ENCODE results near the gene C4BPB.
A peak's percentile ranks its signal among the peaks of the same experiment; 100 is the strongest.

C4BPB gene

DNA sequence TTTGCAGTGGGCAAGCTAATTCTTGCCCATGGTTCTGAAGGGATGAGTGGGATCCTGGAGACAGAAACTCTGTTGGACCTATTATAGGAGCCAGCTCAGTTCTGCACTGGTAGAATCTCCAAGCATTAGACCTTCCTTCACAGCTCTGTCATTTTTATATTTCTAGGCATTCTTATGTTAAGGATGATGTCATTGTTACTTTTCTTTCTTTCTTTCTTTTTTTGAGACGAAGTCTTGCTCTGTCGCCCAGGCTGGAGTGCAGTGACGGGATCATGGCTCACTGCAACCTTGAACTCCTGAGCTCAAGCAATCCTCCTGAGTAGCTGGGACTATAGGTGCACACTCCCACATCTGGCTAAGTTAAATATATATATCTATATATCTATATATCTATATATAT lies 28.1 kb upstream of the C4BPB start:
- no peak for DNase-seq

DNA sequence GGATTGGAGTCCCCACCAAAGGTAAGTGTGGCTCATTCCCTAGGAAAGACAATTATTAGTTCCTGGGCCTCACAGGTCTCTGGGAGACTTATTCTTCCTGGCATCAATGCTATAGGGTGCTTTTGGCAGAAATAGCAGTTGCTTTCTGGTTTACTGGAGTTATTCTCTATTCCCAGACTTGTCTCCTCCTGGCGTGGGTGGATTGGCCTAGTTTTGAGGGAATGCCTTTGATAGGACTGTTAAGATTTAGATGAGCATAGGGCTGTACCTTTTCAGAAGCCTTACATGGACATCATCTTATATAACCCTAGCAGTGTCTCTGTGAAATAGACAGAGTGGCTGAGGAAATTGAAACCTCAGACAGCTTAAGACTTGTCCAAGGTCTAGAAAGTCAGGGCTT lies 26.6 kb upstream of the C4BPB start:
- DNase-seq: no peak

DNA sequence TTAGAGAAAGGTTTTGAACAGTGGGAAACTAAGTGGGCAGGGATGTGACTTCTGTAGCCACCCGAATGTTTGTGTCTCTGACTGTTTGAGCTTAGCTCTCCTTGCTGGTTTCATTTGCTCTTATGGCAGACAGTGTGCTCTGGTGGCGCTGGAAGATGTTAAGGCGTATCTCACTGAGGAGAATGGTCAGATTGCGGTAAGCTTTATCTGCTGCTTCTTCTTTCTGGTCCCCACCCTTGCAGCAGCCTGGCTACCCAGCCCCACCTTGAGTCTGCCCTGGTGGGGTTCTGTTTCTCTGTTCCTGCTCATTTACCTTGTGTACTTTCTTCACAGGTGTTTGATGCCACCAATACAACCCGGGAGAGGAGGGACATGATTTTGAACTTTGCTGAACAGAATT lies 25.6 kb upstream of the C4BPB start:
- DNase-seq: no peak

DNA sequence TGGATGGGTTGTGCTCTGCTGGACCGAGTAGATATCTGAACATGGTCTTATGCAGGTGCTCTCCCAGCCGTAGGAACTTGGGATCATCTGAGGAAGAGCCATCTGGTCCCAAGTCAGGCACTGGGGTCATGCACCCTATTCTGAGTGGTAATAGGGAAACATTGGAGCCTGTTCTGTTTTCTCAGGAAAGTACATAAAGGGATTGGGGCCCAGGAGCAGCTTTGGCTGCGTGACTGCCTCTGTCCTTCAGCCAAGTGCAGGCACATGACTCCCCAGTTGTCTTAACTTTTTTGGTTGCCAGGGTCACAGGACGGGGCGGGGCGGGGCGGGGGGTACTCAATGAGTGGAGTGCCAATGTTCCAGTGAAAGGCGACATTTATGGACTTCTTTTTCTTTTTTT lies 24.1 kb upstream of the C4BPB start:
- DNase-seq: no peak

DNA sequence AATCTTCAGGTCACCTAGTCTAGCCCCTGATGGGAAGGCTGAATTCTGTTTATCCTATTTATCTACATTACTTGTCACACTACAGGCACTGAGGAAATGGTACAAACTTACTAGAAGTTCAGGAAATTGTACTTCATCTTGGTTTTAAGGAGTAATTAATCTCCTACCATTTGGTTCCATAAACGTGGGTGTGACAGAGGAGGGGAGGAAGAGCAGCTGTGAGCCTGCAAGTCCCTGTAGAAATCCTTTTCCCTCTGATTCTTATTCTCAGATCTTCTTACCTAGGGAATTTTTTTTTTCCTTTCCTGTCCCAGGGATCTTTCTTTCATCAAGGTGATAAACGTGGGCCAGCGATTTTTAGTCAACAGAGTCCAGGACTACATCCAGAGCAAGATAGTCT lies 21.5 kb upstream of the C4BPB start:
- DNase-seq: no peak

DNA sequence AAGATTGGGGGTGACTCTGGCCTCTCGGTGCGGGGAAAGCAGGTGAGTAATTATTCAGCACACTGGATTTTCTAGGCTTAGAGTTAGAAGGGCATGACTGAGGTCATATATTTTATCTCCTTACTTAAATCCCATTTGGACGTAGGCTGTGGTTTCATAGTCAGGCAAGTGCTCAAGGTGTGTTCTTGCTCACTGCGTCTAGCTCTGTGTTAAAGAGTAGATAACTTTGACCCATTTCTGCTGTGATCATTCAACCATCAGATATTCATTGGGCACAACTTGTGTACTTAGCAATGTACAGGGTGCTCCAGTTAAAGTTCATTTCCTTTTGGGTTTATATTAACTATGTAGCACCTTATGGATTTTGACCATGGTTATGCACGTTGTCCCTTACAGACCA lies 21.0 kb upstream of the C4BPB start:
- DNase-seq: no peak

DNA sequence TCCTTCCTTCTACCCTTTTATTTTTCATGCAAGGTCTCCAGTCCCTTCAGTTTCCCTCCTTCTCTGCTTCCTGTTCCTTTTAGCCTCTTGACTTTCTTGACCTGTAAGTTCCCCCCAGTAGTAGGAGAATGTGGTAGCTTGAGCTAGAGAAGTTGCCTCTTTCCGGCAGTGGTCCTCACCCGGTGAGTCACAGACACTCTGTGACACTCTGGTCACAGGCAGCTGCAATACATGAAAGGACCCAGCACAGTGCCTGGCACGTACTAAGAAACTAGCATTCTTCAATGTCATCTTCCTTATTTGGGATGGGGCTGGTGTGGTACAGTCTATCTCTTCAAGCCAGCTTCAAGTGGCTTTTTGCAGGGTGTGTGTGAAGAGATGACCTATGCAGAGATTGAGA lies 19.6 kb upstream of the C4BPB start:
- no peak for DNase-seq

DNA sequence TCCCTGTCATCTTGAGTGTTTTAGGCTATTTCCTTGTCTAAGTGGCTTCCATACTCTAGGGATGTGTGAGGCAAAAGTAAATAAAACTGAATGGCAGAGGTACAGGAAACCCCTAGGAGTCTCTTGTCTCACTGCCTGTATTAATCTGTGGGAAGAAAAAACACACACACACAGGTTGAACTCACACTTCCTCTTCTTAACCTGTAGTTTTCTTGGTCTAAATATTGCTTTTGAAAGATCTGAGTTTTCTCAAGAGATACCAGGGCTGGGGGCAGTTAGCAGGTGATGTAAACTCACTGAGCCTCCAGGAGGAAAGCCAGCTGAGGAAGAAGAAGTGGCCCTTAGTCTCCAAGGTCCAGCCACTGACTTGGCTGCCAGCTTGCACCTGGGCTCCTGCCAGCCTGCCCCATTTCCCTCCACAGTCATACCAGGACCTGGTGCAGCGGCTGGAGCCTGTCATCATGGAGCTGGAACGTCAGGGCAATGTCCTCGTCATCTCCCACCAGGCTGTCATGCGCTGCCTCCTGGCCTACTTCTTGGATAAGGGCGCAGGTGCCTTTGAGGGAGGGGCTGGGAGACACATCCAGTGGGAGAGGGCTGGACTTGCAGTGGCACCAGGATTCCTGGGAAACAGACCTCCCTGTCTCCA lies 18.7 kb upstream of the C4BPB start:
- no peak for DNase-seq

DNA sequence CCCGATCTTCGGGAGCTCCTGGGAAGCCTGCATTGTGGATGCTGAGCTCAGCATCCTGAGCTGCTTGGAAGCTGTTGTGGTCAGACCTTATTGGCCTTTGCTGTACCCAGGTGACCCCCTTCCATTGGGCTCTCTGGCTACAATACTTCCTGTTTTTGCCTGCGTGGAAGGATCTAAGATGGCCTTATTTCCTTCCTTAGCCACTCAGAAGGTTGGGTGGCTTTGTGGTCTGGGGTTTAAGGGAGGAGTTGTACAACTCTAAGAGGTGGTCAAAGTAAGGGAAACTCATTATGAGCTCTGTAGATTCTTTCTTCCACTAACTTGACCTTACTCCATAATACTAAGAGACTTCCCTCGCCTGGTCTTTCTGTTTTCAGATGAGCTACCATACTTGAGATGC lies 17.8 kb upstream of the C4BPB start:
- no peak for DNase-seq

DNA sequence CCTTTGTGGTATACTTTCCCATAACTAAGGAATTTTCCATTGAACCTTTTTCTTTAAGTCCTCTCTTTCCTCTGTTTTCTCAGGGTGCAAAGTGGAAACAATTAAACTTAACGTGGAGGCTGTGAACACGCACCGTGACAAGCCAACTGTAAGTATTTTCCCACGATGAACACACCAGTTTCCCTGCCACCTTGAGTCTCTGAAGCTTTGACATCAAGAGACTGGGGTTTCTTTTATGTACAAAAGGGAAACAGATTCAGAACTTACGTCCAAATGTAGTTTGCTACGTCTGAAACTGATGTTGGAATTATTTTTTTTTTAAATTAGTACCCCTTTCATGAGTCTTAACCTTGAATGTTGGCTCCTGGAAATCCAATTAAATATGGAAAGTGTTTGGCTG lies 17.2 kb upstream of the C4BPB start:
- no peak for DNase-seq

DNA sequence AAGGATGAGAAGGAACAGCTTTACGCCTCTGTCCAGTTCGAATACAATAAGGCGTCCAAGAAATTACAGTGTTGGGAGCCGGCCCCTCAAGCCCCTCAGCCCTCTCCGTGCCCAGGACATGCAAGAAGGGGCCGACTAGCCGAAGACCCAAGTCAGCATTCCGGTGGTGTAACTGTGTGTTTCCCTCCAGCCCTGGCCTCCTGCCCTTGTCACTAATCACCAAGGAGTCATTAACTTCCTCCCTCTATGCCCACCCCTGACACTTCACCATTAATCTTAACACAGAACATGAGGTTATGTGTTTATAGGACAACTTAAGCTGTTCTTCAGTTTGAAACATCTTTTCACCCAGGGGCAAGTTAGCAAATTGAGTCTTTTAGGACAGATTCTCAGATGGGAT lies 16.4 kb upstream of the C4BPB start:
- DNase-seq: no peak

DNA sequence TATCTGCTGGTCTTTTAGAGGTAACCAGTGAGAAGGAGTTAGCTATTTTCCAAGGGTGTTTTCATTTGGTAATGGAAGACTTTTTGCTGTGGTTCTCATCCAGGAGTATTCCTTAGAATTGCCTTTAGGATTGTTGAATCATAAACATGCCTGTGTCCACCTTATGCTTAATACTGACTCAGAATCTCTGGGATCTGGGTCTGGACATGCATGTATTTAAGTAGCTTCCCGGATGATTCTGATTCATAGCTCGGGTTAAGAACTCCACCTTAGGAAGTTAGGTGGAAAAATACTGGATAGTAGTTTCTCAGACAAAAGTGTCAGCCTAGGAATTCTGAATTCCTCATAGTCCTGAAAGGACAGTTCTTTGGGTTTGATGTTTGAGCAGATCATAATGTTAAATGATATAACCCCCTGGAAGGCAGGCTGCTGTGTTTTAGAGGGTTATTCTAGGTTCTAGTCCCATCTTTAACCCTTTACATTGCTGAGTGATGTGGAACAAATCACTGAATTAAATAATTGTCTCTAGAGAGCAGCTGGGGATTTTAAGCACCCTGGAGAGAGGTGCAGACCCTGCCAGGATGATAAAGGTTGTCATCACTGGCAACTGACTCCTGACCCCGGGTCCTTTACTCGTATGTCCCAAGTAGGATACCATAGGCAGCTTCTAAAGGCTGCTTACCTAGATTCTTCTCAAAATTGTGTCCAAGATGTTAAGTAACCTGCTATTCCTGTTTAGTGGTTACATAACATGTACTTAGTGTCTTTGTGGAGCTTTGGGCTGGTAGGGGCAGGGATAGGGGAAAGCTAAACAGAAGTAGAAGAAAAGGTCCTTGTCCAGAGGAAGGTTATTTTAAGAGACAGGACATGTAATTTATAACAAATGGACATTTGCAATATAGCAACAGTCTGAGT lies 14.5 kb upstream of the C4BPB start:
- peak; percentile 55 for DNase-seq

DNA sequence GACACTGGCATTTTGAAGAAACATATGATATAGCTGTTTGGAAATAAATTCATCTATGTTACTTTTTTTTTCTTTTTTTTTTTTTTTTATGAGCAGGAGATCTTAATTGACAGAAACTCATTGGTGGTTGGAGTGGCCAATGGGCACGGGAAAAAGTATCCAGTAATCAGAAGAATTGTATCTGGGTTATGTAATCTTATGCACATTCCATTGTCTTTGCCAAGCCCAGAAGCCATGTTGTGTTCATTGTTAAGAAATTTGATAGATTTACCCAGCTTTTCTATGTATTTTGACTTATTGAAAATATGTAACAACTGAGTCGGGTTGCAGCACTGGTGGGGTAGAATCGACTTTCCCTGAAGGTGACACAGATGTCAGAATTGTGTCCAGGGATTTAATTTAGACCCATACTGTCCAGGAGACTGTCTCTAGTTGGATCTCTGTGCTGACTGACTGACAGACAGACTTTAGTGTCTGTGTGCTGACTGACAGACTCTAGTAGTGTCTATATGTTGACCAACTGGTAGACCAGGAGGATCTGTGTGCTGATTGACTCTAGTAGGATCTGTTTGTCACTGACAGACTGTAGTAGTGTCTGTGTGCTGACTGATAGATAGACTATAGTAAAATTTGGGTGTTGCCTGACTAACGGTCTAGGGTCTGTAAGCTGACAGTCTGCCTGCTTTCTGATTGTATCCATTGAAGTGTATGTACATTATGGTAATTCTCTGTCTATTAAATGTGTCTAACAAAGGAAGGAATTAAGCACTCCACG lies 12.3 kb upstream of the C4BPB start:
- no peak for DNase-seq

DNA sequence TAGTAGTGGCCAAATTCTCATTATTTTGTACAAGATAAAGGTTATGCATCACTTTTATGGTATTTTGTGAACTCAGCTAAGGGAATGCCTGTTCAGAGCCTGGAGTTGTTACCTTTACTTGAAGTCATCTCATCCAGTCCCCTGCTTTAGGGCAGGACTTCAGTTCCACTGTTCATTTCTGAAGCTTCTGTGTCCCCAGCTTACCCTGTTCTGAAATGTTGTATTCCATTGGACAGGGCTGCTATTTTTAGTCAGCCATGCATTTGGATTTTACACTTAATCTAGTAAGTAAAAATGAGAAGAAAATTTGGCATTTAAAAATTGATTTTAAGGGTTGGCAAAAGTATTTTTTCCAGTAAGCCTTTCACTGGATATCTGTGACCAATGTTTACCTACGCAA lies 11.6 kb upstream of the C4BPB start:
- no peak for DNase-seq

DNA sequence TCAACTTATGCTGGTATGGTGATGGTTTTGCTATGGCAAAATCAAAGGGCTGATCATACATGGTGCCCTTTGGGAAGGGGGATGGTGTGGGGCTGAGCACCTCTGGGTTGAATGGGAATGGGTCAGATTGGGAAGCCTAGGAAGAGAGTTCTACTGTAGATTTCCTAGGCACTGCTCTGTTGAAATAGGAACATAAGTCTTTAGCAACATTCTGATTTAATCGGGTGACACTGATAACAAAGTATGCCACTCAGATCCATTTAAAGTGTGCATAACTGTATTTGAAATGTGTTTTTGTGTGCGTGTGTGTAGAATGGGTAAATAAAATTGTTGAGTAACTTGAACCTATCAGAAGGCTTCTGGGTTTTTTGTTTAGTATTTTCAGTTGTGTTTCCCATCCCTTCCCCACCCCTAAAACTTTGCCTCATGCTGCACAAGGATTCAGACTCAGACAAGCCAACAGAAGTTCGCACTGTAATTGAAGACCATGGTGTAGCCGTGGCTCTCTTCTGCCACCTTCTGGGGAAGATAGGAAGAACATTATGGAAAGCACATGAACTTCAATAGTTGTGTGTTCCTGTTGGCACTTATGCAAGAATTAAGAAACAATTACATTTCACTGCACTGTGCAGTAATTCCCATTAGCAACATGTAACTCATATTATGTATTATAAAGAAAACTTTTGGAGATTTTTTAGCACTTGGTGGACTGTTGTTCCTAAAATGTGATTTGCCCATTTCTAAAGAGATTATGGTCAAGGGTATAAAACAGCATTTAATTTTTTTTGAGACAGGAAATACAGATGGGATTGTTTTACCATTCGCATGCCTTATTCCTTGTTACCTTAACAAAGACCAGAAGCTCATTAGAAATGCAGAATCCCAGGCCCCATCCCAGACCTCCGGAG lies 10.9 kb upstream of the C4BPB start:
- DNase-seq: peak; percentile 66

DNA sequence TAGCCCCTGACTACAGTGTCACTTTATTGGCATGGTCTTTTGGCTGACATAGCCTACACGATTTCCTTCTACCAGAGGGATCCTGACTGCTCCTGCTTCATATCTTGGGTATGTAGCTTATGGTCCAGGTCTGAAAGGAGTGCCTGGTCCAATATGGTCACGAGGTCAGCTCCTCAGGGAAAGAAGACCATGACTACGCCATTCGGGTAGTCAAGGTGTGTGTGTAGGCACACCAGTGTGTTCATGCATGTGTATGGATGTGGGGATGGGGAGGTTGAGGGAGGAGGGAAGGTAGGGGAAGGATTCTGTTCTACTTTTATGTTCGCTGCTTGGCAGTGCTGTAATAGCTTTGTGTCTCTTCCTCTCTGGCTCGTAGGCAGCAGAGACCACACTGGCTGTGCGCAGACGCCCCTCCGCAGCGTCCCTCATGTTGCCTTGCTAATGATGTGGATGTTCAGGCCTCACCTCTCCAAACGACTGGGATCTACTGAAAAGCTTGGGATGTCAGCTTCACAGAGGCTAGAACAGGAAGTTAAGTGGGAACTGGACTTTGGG lies 10.0 kb upstream of the C4BPB start:
- no peak for DNase-seq

DNA sequence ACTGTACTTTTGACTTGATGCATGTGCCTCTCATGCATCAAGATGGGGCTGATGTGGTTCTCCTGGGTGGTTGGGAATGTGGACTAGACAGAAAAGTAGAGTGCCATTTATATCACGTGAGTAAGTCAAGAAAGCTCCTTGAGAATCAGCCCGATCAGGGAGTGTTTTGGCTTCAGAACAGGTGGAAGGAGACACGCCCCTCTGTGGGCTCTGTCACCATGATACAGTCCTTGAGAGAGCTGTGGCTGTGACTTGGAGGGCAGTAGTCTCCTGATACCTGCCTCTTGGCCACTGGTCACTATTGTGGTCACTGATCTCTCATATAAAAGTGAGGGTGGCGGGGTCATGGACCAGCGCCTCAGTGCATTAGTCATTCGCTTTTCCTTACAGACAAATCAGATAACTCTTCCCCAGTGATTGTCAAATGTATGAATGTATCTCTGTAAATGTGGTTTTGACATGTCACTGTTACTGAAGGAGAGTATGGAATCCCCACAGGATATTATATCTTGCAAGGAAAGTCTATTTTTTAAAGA lies 8.9 kb upstream of the C4BPB start:
- no peak for DNase-seq

DNA sequence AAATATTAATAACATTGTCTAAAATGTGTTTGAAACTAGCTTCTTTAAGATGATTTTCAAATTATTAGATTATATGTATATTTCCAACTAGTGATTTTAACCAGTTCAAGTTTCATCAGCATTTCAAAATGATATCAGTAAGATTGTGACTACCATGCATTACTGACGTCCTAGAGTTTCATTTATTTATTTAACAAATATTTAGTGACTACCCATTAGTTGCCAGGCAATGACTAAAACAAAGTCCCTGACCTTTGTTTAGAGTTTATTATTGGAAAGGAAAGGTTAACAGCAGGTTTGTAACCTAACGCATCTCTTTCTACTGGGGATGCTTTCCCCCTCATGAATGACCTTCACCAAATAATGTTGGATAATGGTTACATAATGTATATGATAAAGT lies 7.6 kb upstream of the C4BPB start:
- DNase-seq: peak; percentile 17

DNA sequence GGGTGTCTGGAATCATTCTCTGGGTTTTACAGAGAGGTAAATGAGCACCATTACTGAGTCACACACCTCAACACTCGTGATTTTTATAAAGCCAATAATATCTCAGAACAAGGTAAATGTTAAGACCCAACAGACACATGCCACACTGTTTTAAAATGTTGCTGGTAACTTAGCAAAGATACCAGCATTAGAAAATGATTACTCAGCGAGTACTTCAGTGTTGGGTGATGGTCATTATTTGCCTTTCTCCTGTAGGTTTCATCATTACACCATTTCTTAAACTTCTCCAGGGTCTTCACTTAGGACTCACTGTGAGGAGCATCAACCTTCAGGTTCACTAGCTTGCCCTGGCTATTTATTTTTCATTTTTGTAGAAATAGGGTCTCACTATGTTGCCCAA lies 6.9 kb upstream of the C4BPB start:
- DNase-seq: no peak

DNA sequence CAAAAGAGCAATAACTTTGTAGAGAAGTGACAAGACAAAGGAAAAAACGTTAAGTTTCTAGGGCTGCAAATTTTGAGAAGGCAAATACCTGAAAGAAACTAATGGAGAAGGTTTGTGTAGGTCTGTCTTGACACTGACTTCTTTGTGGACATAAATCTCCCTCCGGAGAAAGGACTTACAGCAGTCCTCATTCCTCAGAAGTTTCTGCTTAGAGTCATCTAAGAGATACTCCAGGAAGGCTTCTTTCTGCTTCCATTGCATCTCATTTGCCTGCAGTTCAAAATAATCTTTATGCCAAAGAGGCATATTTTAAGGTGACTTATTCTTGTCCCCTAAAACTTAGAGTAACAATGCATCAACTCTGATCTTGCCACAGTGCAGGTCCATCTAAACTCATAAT lies 4.4 kb upstream of the C4BPB start:
- DNase-seq: no peak

DNA sequence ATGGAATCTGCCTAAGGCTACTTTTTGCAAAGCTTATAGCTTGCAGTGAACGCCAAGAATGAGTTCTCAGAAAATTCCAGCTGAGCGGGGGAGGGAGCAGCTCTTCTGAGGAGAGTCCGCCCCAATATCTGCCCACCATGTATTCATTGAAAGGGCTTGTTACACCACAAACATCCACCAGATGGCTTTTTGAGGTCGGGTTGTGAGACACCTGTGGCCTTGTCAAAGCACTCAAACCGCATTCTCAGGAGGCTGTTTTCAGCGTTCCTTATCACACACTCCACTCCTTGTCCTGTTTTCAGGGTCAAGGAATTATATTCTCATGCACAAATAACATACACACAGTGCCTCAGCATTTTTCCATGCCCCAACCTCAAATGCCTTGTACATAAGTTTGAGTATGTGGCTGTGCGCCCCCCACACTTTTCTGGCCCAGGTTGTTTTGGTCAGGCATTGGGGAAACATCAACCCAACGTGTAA lies 3.9 kb upstream of the C4BPB start:
- peak; percentile 34 for DNase-seq

DNA sequence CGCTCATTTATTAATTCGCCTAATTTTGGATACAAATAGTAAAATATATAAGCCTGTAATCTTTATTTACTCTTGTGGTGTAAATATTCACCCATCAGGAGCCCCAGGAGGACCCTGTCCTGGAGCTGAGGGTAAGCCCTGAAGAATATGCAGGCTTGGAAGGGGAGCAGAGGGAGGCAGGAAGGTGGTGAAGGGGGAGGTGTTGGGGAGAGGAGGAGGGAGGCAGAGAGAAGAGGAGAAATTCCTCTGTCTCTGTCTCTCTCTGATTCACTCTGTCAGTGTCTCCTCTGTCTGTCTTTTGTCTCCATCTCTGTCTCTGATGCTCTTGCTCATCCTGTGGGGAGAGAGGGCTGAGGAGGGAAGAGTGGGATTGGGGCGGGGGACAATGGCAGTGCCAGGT lies 2.8 kb upstream of the C4BPB start:
- no peak for DNase-seq
